HEK293 (cell line): Measurements from ENCODE around the gene PLPP7.

ENCODE experiments used
- CTCF ChIA-PET: fragments of 350-600 bp; formaldehyde crosslinking; extraction: SDS; loops from one replicate; lab custom pipeline; 2021; ENCODE audit warnings: antibody characterized with exemption; lab: Yijun Ruan, JAX
- POLR2A ChIA-PET: fragments of 300-600 bp; formaldehyde crosslinking; extraction: SDS; loops from one replicate; lab custom pipeline; 2020; ENCODE audit warnings: antibody characterized with exemption, inconsistent platforms; lab: Yijun Ruan, JAX
- H3K27ac ChIP-seq: fragments of 200-500 bp; sonication (Bioruptor generic); 2 replicates; pipeline ENCODE4 v1.5.1; 2014; ENCODE audit warnings: low read depth, low read length, control low read depth, inconsistent platforms; ENCODE audit errors: extremely low read depth
- H3K36me3 ChIP-seq, 2 experiments: fragments of 200-500 bp in 1 of 2; sonication (Bioruptor generic) in 1 of 2; 1 replicate in 1 of 2; 2 replicates in 1 of 2; pipeline ENCODE4 v1.5.1; 2014 to 2017; ENCODE audit warnings: inconsistent platforms in 2 of 2, low read length in 2 of 2; ENCODE audit not compliant: control insufficient read depth in 2 of 2, insufficient read depth in 1 of 2
- H3K4me1 ChIP-seq: fragments of 200-500 bp; sonication (Bioruptor generic); 2 replicates; pipeline ENCODE4 v1.5.1; 2014; ENCODE audit warnings: mild to moderate bottlenecking, low read length, inconsistent platforms; ENCODE audit not compliant: control insufficient read depth, insufficient read depth
- H3K4me3 ChIP-seq: 2 replicates; pipeline ENCODE4 v1.5.1; 2011; ENCODE audit warnings: low read depth, mild to moderate bottlenecking, control low read depth, low read length, moderate library complexity
- H3K9me3 ChIP-seq: fragments of 200-500 bp; sonication (Bioruptor generic); 2 replicates; pipeline ENCODE4 v1.5.1; 2014; ENCODE audit warnings: low read depth, low read length, inconsistent platforms; ENCODE audit not compliant: control insufficient read depth, insufficient read depth
- EGR2 ChIP-seq: fragments of 450-650 bp; formaldehyde crosslinking; IDR thresholded peaks from 2 replicates; pipeline ENCODE4 v1.5.1; 2016; ENCODE audit warnings: low read depth, missing biosample characterization, missing genetic modification characterization
- HOXA7 ChIP-seq: sonication (generic); formaldehyde crosslinking; IDR thresholded peaks from 2 replicates; pipeline ENCODE4 v1.8.1; 2022; ENCODE audit warnings: missing genetic modification reagents, borderline replicate concordance
- OSR2 ChIP-seq: fragments of 450-650 bp; formaldehyde crosslinking; IDR thresholded peaks from 2 replicates; pipeline ENCODE4 v1.5.1; 2016; ENCODE audit warnings: missing biosample characterization, missing genetic modification characterization
- RBAK ChIP-seq: fragments of 450-650 bp; formaldehyde crosslinking; IDR thresholded peaks from 2 replicates; pipeline ENCODE4 v1.5.1; 2016; ENCODE audit warnings: missing biosample characterization, missing genetic modification characterization
- ZBTB17 ChIP-seq: fragments of 450-650 bp; formaldehyde crosslinking; IDR thresholded peaks from 2 replicates; pipeline ENCODE4 v1.5.1; 2016; ENCODE audit warnings: missing biosample characterization, missing genetic modification characterization
- ZBTB48 ChIP-seq: fragments of 450-650 bp; formaldehyde crosslinking; IDR thresholded peaks from 2 replicates; pipeline ENCODE4 v1.5.1; 2016; ENCODE audit warnings: missing biosample characterization, missing genetic modification characterization
- ZNF133 ChIP-seq: fragments of 450-650 bp; formaldehyde crosslinking; IDR thresholded peaks from 2 replicates; pipeline ENCODE4 v1.5.1; 2016; ENCODE audit warnings: missing biosample characterization, missing genetic modification characterization
- ZNF140 ChIP-seq: fragments of 450-650 bp; formaldehyde crosslinking; IDR thresholded peaks from 2 replicates; pipeline ENCODE4 v1.5.1; 2016; ENCODE audit warnings: missing biosample characterization, missing genetic modification characterization
- ZNF202 ChIP-seq: fragments of 450-650 bp; formaldehyde crosslinking; IDR thresholded peaks from 2 replicates; pipeline ENCODE4 v1.5.1; 2016; ENCODE audit warnings: missing biosample characterization, missing genetic modification characterization, borderline replicate concordance
- ZNF221 ChIP-seq: fragments of 450-650 bp; formaldehyde crosslinking; IDR thresholded peaks from 2 replicates; pipeline ENCODE4 v1.5.1; 2017; ENCODE audit warnings: missing biosample characterization, missing genetic modification characterization, borderline replicate concordance
- ZNF280C ChIP-seq: fragments of 450-650 bp; formaldehyde crosslinking; IDR thresholded peaks from 2 replicates; pipeline ENCODE4 v1.5.1; 2016; ENCODE audit warnings: missing biosample characterization, missing genetic modification characterization
- ZNF311 ChIP-seq: fragments of 450-650 bp; formaldehyde crosslinking; IDR thresholded peaks from 2 replicates; pipeline ENCODE4 v1.5.1; 2017; ENCODE audit warnings: missing biosample characterization, missing genetic modification characterization, borderline replicate concordance
- ZNF350 ChIP-seq: fragments of 450-650 bp; formaldehyde crosslinking; IDR thresholded peaks from 2 replicates; pipeline ENCODE4 v1.5.0; 2017; ENCODE audit warnings: missing biosample characterization, mild to moderate bottlenecking, missing genetic modification characterization
- ZNF423 ChIP-seq: fragments of 450-650 bp; formaldehyde crosslinking; IDR thresholded peaks from 2 replicates; pipeline ENCODE4 v1.5.1; 2016; ENCODE audit warnings: missing biosample characterization, missing genetic modification characterization
- ZNF426 ChIP-seq: fragments of 450-650 bp; formaldehyde crosslinking; IDR thresholded peaks from 2 replicates; pipeline ENCODE4 v1.5.1; 2017; ENCODE audit warnings: missing biosample characterization, missing genetic modification characterization, mild to moderate bottlenecking, inconsistent platforms, moderate library complexity
- ZNF488 ChIP-seq: fragments of 450-650 bp; formaldehyde crosslinking; IDR thresholded peaks from 2 replicates; pipeline ENCODE4 v1.5.1; 2016; ENCODE audit warnings: missing biosample characterization, missing genetic modification characterization
- ZNF596 ChIP-seq: fragments of 450-650 bp; IDR thresholded peaks from 2 replicates; pipeline ENCODE4 v1.5.0; 2018; ENCODE audit warnings: missing biosample characterization, mild to moderate bottlenecking, missing genetic modification characterization, moderate library complexity
- ZNF629 ChIP-seq: fragments of 450-650 bp; formaldehyde crosslinking; IDR thresholded peaks from 2 replicates; pipeline ENCODE4 v1.5.1; 2017; ENCODE audit warnings: missing biosample characterization, missing genetic modification characterization
- ZNF843 ChIP-seq: fragments of 450-650 bp; formaldehyde crosslinking; IDR thresholded peaks from 2 replicates; pipeline ENCODE4 v1.5.1; 2016; ENCODE audit warnings: missing biosample characterization, missing genetic modification characterization
- TF ChIP-seq, protein P1 (sequence below): fragments of 450-650 bp; formaldehyde crosslinking; optimal IDR thresholded peaks from 2 replicates; pipeline ENCODE3; 2016; ENCODE audit warnings: missing biosample characterization, mild to moderate bottlenecking, missing genetic modification characterization
- TF ChIP-seq, protein P2 (sequence below): fragments of 450-650 bp; formaldehyde crosslinking; IDR thresholded peaks from 2 replicates; pipeline ENCODE4 v1.5.1; 2016; ENCODE audit warnings: missing biosample characterization, missing genetic modification characterization
- TF ChIP-seq, protein P3 (sequence below): fragments of 450-650 bp; formaldehyde crosslinking; IDR thresholded peaks from 2 replicates; pipeline ENCODE4 v1.5.1; 2016; ENCODE audit warnings: missing biosample characterization, missing genetic modification characterization

PLPP7 gene

DNA sequence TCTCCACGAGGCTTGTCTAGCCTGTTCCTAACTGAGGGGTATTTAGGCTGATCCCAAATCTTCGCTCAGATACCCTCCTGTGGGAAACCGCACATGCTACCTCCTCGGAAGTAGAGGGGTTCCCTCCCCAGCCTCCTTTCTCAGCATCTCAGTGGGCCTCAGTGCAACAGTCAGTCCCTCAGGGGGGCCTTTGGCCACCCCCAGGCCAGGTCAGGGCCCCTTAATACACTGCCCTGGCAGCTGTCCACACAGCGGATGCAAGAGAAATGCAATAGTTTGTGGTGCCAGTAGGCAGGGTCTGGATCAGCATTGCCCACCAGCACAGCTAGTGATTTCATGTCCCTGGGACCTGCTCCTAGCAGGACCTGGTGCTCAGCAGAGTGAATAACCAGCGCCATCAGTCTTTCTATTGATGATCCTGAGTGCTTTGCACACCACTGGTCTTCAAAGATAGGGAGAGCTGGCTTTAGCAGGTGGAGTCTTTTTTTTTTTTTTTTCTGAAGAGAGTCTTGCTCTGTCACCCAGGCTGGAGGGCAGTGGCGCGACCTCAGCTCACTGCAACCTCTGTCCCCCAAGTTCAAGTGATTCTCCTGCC is 7.5 kb downstream of the PLPP7 start:
- Histone ChIP-seq H3K9me3 (no peaks in the 10 kb centered on the region), H3K27ac (no peak overlapping the region), H3K4me3 (no peak overlapping the region), H3K36me3 (peaks cover 0 to 9% of the 10 kb centered on the region in 2 experiments; a peak in 1 of 3 replicates), H3K4me1 (no peaks in the 10 kb centered on the region)
- ChIA-PET POLR2A (no interaction called here), CTCF (interaction anchor here (0.8 to 1.6 kb wide), 4 partner anchors 23 to 120 kb away, joined by 3 to 6 read pairs (median 4); no protein-coding TSS in a partner anchor)
- TF ChIP-seq ZNF629 (tag by site-specific recombination) (no peak), ZNF596 (tag by site-specific recombination) (no peak), ZNF221 (no peak), ZNF488 (tag by site-specific recombination) (no peak), ZNF202 (tag by site-specific recombination) (no peak), ZNF140 (tag by site-specific recombination) (no peak), ZNF280C (no peak), ZNF311 (tag by site-specific recombination) (no peak), ZNF426 (tag by site-specific recombination) (no peak), EGR2 (tag by site-specific recombination) (no peak), ZBTB48 (tag by site-specific recombination) (no peak)
- TF ChIP-seq, protein P1, sequence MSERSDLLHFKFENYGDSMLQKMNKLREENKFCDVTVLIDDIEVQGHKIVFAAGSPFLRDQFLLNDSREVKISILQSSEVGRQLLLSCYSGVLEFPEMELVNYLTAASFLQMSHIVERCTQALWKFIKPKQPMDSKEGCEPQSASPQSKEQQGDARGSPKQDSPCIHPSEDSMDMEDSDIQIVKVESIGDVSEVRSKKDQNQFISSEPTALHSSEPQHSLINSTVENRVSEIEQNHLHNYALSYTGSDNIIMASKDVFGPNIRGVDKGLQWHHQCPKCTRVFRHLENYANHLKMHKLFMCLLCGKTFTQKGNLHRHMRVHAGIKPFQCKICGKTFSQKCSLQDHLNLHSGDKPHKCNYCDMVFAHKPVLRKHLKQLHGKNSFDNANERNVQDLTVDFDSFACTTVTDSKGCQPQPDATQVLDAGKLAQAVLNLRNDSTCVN, result no peak

DNA sequence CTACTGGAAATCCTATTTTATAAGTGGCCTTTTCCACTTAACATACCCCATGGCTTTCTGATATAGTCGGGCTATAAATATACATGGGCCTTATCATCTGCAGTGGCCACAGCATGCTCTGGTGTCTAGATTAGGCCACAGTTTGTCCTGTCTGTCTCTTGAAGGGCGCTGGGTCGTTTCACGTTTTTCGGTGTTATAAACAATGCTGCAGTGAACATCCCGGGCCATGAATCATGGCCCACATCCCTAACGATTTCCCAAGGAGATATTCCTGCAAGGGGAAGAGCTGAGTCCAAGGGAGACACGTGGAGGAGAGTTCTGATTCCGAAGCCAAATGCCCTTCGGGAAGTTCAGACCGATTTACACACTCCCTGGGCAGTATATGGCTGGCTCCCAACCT is 8.4 kb downstream of the PLPP7 start:
- no peaks in the 10 kb centered on the region for H3K36me3 ChIP-seq
- H3K9me3 ChIP-seq, result no peaks in the 10 kb centered on the region
- no peak for TF ChIP-seq OSR2 (tag by site-specific recombination)
- no peak for TF ChIP-seq ZNF133 (tag by site-specific recombination)
- no peak for TF ChIP-seq ZBTB17
- TF ChIP-seq ZNF423 (tag by site-specific recombination), result no peak
- TF ChIP-seq HOXA7 (CRISPR knock-in tag), result no peak
- TF ChIP-seq ZNF843 (tag by site-specific recombination), result no peak
- no peak for TF ChIP-seq RBAK (tag by site-specific recombination)
- TF ChIP-seq, protein P2, sequence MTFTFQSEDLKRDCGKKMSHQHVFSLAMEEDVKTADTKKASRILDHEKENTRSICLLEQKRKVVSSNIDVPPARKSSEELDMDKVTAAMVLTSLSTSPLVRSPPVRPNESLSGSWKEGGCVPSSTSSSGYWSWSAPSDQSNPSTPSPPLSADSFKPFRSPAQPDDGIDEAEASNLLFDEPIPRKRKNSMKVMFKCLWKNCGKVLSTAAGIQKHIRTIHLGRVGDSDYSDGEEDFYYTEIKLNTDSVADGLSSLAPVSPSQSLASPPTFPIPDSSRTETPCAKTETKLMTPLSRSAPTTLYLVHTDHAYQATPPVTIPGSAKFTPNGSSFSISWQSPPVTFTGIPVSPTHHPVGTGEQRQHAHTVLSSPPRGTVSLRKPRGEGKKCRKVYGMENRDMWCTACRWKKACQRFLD, result no peak
- TF ChIP-seq, protein P3, sequence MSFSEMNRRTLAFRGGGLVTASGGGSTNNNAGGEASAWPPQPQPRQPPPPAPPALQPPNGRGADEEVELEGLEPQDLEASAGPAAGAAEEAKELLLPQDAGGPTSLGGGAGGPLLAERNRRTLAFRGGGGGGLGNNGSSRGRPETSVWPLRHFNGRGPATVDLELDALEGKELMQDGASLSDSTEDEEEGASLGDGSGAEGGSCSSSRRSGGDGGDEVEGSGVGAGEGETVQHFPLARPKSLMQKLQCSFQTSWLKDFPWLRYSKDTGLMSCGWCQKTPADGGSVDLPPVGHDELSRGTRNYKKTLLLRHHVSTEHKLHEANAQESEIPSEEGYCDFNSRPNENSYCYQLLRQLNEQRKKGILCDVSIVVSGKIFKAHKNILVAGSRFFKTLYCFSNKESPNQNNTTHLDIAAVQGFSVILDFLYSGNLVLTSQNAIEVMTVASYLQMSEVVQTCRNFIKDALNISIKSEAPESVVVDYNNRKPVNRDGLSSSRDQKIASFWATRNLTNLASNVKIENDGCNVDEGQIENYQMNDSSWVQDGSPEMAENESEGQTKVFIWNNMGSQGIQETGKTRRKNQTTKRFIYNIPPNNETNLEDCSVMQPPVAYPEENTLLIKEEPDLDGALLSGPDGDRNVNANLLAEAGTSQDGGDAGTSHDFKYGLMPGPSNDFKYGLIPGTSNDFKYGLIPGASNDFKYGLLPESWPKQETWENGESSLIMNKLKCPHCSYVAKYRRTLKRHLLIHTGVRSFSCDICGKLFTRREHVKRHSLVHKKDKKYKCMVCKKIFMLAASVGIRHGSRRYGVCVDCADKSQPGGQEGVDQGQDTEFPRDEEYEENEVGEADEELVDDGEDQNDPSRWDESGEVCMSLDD (tag by site-specific recombination), result no peak
- no peak for TF ChIP-seq ZNF350
- no peak overlapping the region for H3K27ac ChIP-seq
- no peaks in the 10 kb centered on the region for H3K4me1 ChIP-seq
- ChIA-PET POLR2A (no interaction called here), CTCF (interaction anchor here (0.6 to 1.6 kb wide), 5 partner anchors 22 to 120 kb away, joined by 3 to 4 read pairs (median 3); no protein-coding TSS in a partner anchor)
- H3K4me3 ChIP-seq, result no peak overlapping the region
